HG03565 (cell line): Measurements from ENCODE around the gene FLRT3.

Source experiments
- ATAC-seq: cut with Tn5 transposase; IDR thresholded peaks from one replicate; pipeline ENCODE4 v1.9.1; 2021; ENCODE audit warnings: mild to moderate bottlenecking, moderate library complexity; ENCODE audit not compliant: unreplicated experiment

FLRT3 gene

DNA sequence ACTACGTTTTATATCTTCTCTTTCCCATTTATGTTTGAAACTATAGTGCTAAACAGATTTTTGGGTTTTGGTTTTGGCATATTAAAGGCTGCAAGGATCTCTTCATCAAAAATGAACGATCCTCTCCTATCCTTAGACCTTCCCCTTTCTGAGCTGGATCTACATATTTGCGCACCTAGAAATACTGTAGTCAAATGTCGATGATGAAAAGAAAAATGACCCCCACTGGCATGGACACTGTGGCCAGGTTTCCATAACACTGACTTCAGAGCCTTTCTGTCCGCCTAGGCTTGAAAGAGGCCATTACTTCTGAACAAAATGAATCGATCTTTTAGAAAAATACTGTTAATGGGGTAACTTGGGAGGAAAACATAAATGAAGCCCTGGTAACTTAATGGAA, 5.8 kb downstream of the FLRT3 start:
- no peak for ATAC-seq

DNA sequence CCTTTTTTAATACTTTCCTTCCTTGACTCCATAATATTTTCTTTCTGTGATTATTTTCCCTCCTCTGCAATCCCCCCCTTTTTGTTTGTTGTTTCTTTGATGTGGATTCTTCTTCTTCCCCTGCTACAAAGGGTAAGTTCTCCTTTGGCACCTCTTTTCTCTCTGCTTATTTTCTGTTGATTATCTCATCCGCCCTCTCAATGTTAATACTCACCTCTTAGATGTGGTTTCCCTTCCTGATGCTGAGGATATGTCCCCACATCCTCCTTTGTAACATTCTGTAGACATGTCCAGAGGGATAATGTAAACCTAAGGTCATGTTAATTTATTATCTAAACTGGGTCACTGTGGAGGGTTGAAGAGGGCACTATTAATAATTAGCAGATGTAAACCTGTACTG, 17.7 kb downstream of the FLRT3 start:
- no peak for ATAC-seq

DNA sequence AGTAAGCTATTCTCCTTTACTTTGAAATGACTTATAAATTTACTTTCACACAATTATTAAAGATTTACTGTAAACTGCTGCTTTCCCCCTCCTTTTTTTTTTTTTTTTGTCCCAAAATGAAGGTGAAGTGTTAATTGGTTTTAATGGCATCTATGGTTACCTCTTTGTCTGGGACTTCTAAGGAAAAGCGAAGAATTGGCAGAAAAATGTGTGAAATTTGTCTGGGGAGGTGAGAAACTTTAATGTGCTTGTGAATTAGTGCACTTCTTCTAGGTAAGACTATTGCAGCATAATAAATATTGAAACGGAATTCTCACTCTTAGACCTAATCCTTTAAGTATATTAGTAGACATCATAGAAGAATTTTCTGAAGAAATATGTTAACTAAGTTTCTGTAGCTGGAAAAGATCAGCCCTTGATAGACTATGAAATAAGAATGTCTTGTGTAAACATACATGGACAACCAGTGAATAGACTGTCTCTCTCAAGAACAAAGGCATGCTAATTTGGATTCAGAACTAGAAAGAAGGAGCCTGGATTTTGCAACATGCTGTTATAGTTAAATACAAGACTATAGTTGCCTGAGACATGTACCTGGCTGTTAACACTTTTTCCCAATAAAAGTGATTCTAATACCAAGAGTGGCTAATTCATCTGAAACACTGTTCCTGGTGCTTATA, 23.9 kb downstream of the FLRT3 start:
- no peak for ATAC-seq

DNA sequence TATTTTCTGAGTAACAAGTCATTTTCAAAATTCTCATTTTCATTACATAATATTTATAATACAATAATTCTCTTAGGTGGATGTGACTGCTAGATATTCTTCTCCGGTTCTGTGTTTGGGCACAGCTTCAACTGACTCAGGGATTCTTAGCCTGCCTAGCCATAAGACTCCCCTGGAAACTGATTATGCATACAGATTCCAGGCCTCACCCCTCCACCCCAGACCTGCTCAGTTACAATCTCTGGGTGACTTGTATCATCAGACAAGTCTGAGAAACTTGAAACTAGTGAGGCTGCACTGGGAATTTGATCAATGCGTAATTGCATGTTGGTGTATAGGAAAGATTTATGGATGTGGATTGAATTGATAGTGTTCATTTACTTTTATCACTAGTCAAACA, 25.4 kb downstream of the FLRT3 start:
- no peak for ATAC-seq

DNA sequence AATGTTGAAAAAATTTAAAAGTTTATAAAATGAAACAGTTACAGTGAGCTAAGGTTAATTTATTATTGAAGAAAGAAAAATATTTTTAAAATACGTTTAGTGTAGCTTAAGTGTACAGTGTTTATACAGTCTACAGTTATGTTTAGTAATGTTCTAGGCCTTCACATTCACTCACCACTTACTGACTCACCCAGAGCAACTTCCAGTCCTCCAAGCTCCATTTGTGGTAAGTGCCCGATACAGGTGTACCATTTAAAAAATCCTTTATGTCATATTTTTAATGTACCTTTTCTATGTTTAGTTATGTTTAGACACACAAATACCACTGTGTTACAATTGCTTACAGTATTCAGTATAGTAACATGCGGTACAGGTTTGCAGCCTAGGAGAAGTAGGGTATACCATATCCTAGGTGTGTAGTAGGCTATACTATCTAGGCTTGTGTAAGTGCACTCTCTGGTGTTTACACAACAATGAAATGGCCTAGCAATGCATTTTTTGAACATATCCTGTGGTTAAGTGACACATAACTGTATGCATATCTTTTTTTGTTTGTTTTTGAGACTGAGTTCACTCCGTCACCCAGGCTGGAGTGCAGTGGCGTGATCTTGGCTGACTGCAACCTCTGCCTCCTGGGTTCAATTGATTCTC, 26.3 kb downstream of the FLRT3 start:
- no peak for ATAC-seq

DNA sequence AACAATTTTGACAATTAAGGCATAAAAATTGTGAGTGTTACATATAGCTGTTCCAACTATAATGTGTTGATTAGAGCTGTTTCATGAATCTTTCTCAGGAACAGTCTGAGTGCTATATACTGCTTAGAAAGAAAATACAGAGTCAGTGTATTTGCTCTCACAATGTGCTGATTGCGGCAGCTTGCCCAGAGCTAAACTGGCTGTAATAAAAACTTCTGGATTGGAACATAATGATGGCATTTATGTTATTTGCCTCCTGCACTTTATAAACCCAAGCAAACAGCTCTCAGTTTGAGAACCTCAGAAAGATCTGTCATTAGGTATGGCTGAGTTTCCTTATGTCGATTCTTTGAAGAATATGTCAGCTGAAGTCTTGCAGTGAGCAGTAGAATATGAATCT, 29.5 kb downstream of the FLRT3 start:
- ATAC-seq = no peak

DNA sequence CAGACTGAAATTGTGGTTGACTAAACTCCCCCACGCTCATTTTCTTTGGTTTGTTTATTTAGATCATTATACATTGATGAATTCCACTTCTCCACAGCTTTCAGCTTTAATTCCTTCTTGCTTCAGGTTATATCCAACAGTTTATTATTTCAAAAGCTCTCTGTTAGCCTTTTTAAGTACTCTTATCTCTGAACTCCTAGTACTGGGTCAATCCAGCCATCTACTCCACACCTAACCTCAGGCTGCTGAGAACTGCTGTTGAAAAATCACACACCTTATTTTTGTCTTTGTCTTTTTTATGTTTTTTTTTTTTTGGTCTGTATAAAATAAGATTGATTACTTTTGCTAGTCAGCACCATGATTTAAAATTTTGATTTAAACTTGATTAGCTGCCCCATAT, 32.9 kb downstream of the FLRT3 start:
- ATAC-seq = no peak

DNA sequence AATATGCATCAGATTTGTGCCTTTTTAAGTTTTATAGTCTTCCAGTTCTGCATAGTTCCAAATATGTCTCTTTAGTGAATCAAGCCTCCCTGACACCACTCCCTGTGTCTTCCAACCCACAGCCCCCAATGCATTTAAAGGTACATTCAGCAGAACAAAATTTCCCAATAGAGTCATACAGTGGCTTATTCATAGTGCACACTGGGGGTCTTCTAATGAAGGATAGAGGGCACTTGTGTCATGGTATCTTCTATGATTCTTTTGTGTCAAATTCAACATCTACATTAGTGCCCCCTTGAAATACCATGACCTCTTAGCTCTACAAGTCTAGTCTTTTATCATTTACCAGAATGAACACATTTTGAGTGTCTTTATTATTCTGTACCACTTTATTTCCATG, 33.8 kb downstream of the FLRT3 start:
- no peak for ATAC-seq

DNA sequence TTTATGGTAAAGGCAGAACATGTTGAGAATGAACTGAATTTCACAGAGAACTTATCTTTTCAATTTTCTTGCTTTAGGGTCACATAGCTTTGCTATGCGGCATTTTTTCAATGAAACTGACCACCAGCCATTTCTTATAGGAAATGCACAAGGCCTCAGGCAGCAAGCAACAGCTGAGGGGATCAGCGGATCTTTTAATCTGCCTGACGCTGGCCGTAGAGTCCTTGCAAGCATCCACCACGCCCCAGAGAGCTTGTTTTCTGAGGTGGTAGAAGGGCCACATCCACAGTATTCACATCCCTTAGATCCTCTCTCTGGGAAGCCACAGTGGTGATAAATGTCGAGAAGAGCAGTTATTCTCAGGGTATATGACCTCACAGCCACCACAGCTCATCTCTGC, 34.3 kb downstream of the FLRT3 start:
- ATAC-seq = no peak

DNA sequence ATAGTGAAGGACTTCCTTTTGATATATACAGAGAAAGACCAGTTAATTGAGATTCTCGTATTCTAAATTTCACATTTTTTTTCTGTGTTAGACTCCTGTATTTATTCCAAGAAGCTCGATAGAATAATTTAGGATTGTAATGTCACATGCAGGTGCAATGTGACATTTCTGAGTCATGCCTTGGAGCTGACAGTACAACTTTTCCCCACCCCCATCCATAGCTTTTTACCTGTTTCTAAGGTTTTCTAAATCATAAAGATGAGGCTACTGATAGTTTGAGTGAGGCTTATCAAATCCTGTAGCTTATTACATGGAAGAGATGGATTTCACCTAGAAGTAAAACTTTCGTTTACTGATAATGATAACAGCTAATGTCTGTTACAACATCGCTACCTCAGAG, 37.6 kb downstream of the FLRT3 start:
- no peak for ATAC-seq

DNA sequence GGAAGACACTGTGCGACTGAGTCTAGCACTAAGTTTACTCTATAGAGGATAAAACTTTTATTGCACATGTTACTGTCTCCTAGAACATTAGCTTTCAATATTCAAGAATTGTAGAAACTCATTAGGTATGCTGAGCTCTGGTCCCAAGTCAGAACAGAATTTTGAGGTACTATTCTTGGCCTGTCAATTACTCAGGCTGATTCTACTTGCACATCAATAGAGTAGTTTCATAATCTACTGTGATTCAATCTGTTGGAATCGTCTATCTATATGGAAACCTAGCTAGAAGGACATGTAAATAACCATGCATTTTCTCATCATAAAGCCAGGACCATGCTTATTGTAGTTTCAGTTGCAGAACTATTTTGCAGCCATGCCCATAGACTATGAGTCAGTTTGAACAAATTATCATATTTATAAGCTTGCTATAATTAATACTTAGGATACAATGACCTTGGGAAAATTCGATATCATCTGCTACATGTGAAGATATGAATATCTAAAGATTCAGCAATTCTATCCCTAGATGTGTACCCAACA, 41.6 kb downstream of the FLRT3 start:
- ATAC-seq = no peak

DNA sequence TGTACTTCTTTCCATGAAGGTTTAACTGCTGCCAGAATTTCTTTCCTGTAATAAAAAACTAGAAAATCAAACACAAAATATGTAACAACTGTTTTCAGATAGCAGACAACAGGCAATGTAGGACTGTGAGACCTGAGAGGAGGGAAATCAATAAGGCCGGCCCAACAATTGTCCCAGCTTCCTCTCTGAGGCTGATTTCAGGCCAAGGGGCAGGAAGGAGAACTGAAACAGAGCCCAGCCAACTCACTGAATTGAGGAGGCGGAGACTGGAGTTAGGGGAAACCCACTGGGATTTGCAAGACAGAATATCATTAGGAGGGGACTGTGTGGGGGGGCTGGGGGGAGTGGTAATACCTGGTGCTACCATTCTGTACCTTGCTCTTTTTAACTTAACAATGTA, 42.2 kb downstream of the FLRT3 start:
- no peak for ATAC-seq

DNA sequence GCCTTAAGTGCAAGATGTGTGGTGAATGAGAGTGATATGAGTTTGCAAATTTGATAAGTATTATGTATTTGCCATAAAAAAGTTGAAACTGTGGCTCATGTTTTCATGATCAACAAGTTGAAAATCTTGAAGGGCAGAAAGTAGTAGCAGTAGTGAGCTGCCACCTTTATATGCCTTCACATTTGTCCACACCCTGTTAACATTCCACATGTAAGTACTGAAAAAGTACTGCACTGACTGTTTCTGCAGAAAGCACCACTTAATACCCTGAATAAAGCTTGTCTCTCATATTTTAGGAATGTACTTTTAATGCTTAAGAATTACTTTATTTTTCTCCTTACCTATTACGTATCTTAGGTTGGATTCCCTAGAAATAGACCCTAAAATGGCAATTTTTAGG, 45.9 kb downstream of the FLRT3 start:
- ATAC-seq = no peak

DNA sequence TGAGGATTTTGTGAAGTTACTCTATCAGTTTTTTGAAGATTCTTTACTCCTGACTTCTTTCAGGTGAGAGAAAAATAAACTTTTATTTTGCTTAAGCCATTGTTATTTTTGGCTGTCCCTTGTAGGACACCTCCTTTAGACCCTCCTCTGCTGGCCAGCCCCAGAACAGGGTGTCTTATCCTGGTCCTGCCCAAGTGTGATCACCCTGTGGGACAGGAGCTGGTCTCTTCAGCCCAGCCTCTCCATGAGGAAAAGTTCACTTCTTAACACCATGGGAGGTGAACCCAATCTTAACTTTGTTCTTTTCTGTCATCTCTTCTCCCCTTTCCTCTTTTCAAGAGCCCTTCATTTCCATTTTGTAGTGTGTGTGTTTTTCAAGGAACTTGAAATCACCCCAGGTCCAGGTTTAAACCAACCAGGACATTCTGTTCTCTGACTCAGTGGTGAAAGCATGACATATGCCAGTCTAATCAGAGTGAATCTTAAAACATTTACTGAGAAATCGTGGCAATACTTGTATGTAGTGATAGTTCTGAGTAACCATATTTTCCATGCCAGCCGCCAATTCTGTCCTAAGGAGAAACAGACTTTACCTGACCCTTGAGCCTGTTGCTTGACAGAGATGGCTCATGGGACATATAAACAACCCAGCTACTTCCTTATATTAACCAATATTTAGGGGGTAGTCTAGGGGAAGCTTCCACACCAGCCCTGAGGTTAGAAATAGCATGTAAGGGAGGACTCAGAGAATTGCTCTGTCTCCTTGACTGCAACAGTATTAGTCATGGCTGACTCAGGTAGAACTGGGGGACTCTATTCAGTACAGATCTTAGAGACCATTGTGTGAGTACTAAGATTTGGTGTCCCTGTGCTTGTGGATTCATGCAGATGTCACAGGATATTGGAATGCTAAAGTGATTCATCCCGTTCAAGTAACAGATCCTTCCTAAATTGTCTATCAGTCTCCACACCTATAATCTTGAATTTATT, 48.8 kb downstream of the FLRT3 start:
- no peak for ATAC-seq

DNA sequence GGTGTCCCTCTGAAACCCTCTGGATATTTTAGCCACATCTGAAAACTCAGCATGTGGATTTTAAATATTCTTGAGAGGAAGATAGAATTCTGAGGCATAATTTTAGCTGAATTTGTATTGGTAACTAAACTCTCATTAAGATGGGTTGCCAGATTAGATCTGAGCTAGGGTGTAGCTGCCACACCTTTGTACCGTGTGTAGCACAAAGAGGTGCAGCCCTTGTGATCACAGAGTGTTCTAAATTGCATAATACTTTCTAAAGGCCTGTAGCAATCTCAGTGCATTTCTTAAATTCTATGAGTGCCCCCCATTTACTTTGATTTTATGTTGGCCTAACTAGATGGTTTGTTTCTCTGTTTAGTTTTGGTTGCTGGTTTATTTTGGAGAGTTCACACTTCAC, 53.0 kb downstream of the FLRT3 start:
- ATAC-seq = no peak

DNA sequence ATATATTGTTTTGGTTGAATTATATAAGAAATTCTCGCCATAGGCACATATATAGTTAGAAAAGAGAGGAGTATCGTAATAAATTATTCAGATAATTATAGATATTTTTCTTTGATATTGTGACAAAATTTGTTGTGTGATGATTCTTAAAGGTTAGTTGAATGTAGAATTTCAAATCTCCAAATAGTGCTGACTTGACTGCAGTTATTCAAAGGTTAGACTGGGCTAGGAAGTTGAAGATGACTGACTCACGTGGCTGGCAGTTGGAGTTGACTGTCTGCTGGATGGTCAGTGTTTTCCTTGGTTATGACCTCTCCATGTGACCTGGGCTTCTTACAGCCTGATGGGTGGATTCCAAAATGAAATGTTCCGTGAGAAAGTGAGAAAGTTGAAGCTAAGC, 55.3 kb downstream of the FLRT3 start:
- ATAC-seq = no peak
